GM19455 (cell line): Measurements from ENCODE around the gene ZMYM4.
"Not testable (repeated sequence)": the region's sequence is repeated elsewhere in the genome, so short reads cannot be mapped to it uniquely, and the experiment has no call there.

Experiments
- ATAC-seq: cut with Tn5 transposase; IDR thresholded peaks from one replicate; pipeline ENCODE4 v1.9.1; 2021; ENCODE audit not compliant: unreplicated experiment

ZMYM4 gene

GRCh38 chr1:35324486-35324885 lies 56.0 kb downstream of the ZMYM4 start:
- ATAC-seq: no peak

GRCh38 chr1:35326246-35326866 lies 57.8 kb downstream of the ZMYM4 start:
- no peak for ATAC-seq

GRCh38 chr1:35331618-35332017 lies 63.1 kb downstream of the ZMYM4 start:
- ATAC-seq: not testable (repeated sequence)

GRCh38 chr1:35334485-35334884 lies 66.0 kb downstream of the ZMYM4 start:
- no peak for ATAC-seq

- no peak for ATAC-seq
Measured at GRCh38 chr1:35340519-35340918, 72.0 kb downstream of the ZMYM4 start.

GRCh38 chr1:35345439-35345981 lies 77.0 kb downstream of the ZMYM4 start:
- ATAC-seq: no peak

- no peak for ATAC-seq
Measured at GRCh38 chr1:35350872-35351271, 82.4 kb downstream of the ZMYM4 start.

GRCh38 chr1:35359995-35360394 lies 91.5 kb downstream of the ZMYM4 start:
- ATAC-seq: no peak

GRCh38 chr1:35361638-35362037 lies 93.1 kb downstream of the ZMYM4 start:
- no peak for ATAC-seq

- ATAC-seq: no peak
Measured at GRCh38 chr1:35364741-35365140, 96.2 kb downstream of the ZMYM4 start.

GRCh38 chr1:35367914-35368313 lies 99.4 kb downstream of the ZMYM4 start:
- no peak for ATAC-seq

- ATAC-seq: no peak
Measured at GRCh38 chr1:35369922-35370671, 101.6 kb downstream of the ZMYM4 start.

- no peak for ATAC-seq
Measured at GRCh38 chr1:35371506-35371905, 103.0 kb downstream of the ZMYM4 start.

GRCh38 chr1:35377555-35377954 lies 109.0 kb downstream of the ZMYM4 start:
- ATAC-seq: no peak

- ATAC-seq: no peak
Measured at GRCh38 chr1:35379317-35380000, 111.0 kb downstream of the ZMYM4 start.

GRCh38 chr1:35380111-35380510 lies 111.6 kb downstream of the ZMYM4 start:
- ATAC-seq: not testable (repeated sequence)

GRCh38 chr1:35382107-35382506 lies 113.6 kb downstream of the ZMYM4 start:
- ATAC-seq: no peak

GRCh38 chr1:35386290-35386689 lies 117.8 kb downstream of the ZMYM4 start:
- no peak for ATAC-seq

GRCh38 chr1:35386959-35387358 lies 118.5 kb downstream of the ZMYM4 start:
- ATAC-seq: no peak

GRCh38 chr1:35390600-35391494 lies 122.3 kb downstream of the ZMYM4 start:
- ATAC-seq: no peak

GRCh38 chr1:35394386-35394785 lies 125.9 kb downstream of the ZMYM4 start:
- no peak for ATAC-seq
